Esophagus muscularis mucosa (tissue), 4 donors: ENCODE measurements around the gene IGSF21.

Experiments
- EP300 ChIP-seq: sonication (generic); formaldehyde crosslinking; IDR thresholded peaks from one replicate; pipeline ENCODE4 v1.6.1; 2017; ENCODE audit warnings: antibody characterized with exemption
- POLR2A ChIP-seq: fragments of 450-650 bp; IDR thresholded peaks from one replicate; pipeline ENCODE4 v1.6.1; 2017; ENCODE audit warnings: antibody characterized with exemption, moderate library complexity, mild to moderate bottlenecking, low read depth
- POLR2AphosphoS5 ChIP-seq, 2 donors: sonication (generic); formaldehyde crosslinking; IDR thresholded peaks; one replicate each; pipeline ENCODE4 v1.6.1; 2017; ENCODE audit warnings: antibody characterized with exemption in 2 of 2
- TF ChIP-seq, protein P1 (sequence below), 3 experiments: fragments of 200-600 bp in 2 of 3; fragments of 450-650 bp in 1 of 3; sonication (generic) in 2 of 3; IDR thresholded peaks; one replicate each; pipeline ENCODE4 v1.5.1; 2017 to 2019; ENCODE audit warnings: antibody characterized with exemption in 3 of 3, mild to moderate bottlenecking in 2 of 3, moderate library complexity in 1 of 3

DNA sequence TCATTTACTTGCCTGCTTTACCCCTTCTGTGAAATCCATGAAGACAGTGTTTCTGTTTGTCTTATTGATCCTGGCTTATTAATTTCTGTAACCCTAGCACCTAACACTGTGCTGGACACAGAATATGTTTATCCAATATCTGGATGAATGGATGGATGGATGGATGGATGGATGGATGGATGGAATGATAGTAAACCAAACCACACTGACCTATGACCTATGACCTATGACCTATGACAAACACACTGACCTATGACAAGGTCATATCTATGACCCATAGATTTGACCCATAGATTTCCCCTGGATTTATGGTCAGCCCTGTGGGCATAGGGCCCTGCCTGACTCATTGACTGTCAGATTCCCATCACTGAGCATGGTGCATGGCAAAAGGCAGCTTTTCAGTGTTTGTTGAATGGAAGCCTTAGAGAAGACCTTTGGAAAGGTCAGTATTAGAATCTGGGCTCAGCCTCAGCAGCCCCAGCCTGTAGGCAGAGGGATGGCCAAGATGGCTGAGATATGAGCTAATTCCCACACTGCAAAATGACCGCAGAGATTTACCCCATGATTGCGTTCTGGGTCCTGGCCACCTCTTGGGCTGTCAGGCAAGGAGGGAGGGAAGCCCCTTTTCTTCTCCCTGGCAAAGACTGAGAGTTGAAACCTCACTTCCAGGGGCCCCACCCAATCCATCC, 24.6 kb downstream of the IGSF21 start:
- TF ChIP-seq, protein P1, sequence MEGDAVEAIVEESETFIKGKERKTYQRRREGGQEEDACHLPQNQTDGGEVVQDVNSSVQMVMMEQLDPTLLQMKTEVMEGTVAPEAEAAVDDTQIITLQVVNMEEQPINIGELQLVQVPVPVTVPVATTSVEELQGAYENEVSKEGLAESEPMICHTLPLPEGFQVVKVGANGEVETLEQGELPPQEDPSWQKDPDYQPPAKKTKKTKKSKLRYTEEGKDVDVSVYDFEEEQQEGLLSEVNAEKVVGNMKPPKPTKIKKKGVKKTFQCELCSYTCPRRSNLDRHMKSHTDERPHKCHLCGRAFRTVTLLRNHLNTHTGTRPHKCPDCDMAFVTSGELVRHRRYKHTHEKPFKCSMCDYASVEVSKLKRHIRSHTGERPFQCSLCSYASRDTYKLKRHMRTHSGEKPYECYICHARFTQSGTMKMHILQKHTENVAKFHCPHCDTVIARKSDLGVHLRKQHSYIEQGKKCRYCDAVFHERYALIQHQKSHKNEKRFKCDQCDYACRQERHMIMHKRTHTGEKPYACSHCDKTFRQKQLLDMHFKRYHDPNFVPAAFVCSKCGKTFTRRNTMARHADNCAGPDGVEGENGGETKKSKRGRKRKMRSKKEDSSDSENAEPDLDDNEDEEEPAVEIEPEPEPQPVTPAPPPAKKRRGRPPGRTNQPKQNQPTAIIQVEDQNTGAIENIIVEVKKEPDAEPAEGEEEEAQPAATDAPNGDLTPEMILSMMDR (IDR thresholded peaks at IDR 0.05): no peak
- TF ChIP-seq POLR2A (no peak), POLR2AphosphoS5 (IDR thresholded peaks at IDR 0.05) (no peak), EP300 (no peak)
